CD14-positive monocyte (primary cell): ENCODE results near the gene MRPL49. TPM values are rescaled to one million over a fixed set of nuclear protein-coding genes. Genes with fewer than 3 reads are reported as not detected.

Experiments
- DNase-seq, 3 donors: peaks; one replicate each; pipeline ENCODE4 v3.0.0-alpha.2; 2011 to 2022
- H2AFZ ChIP-seq: 2 replicates; pipeline ENCODE4 v1.6.0; 2012; ENCODE audit warnings: mild to moderate bottlenecking, low read depth, low read length, inconsistent platforms; ENCODE audit not compliant: insufficient read depth, poor library complexity, severe bottlenecking
- H3K27ac ChIP-seq, 2 donors: 1 replicate in 1 of 2; 2 replicates in 1 of 2; pipeline ENCODE4 v1.5.1; 2012 to 2013; ENCODE audit warnings: low read length in 2 of 2, control low read depth in 1 of 2, inconsistent platforms in 1 of 2, low read depth in 1 of 2, mild to moderate bottlenecking in 1 of 2
- H3K27me3 ChIP-seq, 2 donors: one replicate each; pipeline versions ENCODE4 v1.6.0 to v1.6.1; 2011 to 2013; ENCODE audit warnings: low read length in 2 of 2; ENCODE audit not compliant: control insufficient read depth in 2 of 2, insufficient read depth in 2 of 2
- H3K36me3 ChIP-seq, 2 donors: replicated peaks in 1 of 2; 1 replicate in 1 of 2; 2 replicates in 1 of 2; pipeline versions ENCODE4 v1.5.1 to v1.6.1; 2012 to 2013; ENCODE audit warnings: low read length in 2 of 2, control low read depth in 1 of 2, inconsistent platforms in 1 of 2, mild to moderate bottlenecking in 1 of 2; ENCODE audit not compliant: insufficient read depth in 2 of 2, control insufficient read depth in 1 of 2
- H3K4me1 ChIP-seq, 2 donors: 1 replicate in 1 of 2; 2 replicates in 1 of 2; pipeline versions ENCODE4 v1.5.1 to v1.6.1; 2012 to 2013; ENCODE audit warnings: low read length in 2 of 2, control low read depth in 1 of 2, inconsistent platforms in 1 of 2, mild to moderate bottlenecking in 1 of 2, moderate library complexity in 1 of 2; ENCODE audit not compliant: insufficient read depth in 2 of 2, control insufficient read depth in 1 of 2
- H3K4me2 ChIP-seq: replicated peaks from 2 replicates; pipeline ENCODE3; 2012; ENCODE audit warnings: low read length, moderate library complexity, mild to moderate bottlenecking; ENCODE audit not compliant: poor library complexity, severe bottlenecking; ENCODE audit errors: extremely low read depth
- H3K4me3 ChIP-seq, 3 experiments: fragments of 200-600 bp in 1 of 3; sonication (generic) in 1 of 3; replicated peaks in 1 of 3; 1 replicate in 2 of 3; 2 replicates in 1 of 3; pipeline ENCODE4 v1.5.1; 2011 to 2013; ENCODE audit warnings: low read length in 3 of 3, mild to moderate bottlenecking in 3 of 3, control low read depth in 2 of 3, low read depth in 2 of 3, inconsistent platforms in 1 of 3, moderate library complexity in 1 of 3
- H3K79me2 ChIP-seq: 2 replicates; pipeline ENCODE4 v1.6.0; 2012; ENCODE audit warnings: mild to moderate bottlenecking, control low read depth, inconsistent platforms, low read length, moderate library complexity; ENCODE audit not compliant: insufficient read depth
- H3K9ac ChIP-seq: 2 replicates; pipeline ENCODE4 v1.6.0; 2017; ENCODE audit warnings: low read length, mild to moderate bottlenecking; ENCODE audit not compliant: insufficient read depth, poor library complexity, severe bottlenecking
- H3K9me3 ChIP-seq, 2 donors: replicated peaks in 1 of 2; 1 replicate in 1 of 2; 2 replicates in 1 of 2; pipeline versions ENCODE4 v1.5.1 to v1.6.1; 2012 to 2013; ENCODE audit warnings: low read length in 2 of 2, control low read depth in 1 of 2; ENCODE audit not compliant: control insufficient read depth in 1 of 2, insufficient read depth in 1 of 2
- H4K20me1 ChIP-seq: 2 replicates; pipeline ENCODE4 v1.6.0; 2012; ENCODE audit warnings: mild to moderate bottlenecking, low read length, control low read depth, moderate library complexity; ENCODE audit not compliant: insufficient read depth
- H3K27ac Mint-ChIP-seq, 7 donors: one replicate each; pipeline ENCODE4 v1.8.0; 2020; ENCODE audit warnings: mild to moderate bottlenecking in 7 of 7, mixed read lengths in 7 of 7, moderate library complexity in 6 of 7, inconsistent platforms in 2 of 7
- H3K27me3 Mint-ChIP-seq, 3 donors: one replicate each; pipeline ENCODE4 v1.8.0; 2021 to 2022; ENCODE audit warnings: low read depth in 3 of 3, mild to moderate bottlenecking in 3 of 3, mixed read lengths in 3 of 3, moderate library complexity in 3 of 3, inconsistent platforms in 1 of 3
- H3K36me3 Mint-ChIP-seq, 2 donors: one replicate each; pipeline ENCODE4 v1.8.0; 2020; ENCODE audit warnings: mixed read lengths in 2 of 2, inconsistent platforms in 1 of 2, mild to moderate bottlenecking in 1 of 2
- H3K4me1 Mint-ChIP-seq: one replicate; pipeline ENCODE4 v1.8.0; 2020; ENCODE audit warnings: mild to moderate bottlenecking, mixed read lengths
- H3K4me3 Mint-ChIP-seq, 2 donors: one replicate each; pipeline ENCODE4 v1.8.0; 2020; ENCODE audit warnings: mild to moderate bottlenecking in 2 of 2, mixed read lengths in 2 of 2, moderate library complexity in 1 of 2
- H3K9me3 Mint-ChIP-seq, 7 donors: one replicate each; pipeline ENCODE4 v1.8.0; 2020 to 2022; ENCODE audit warnings: mixed read lengths in 7 of 7, mild to moderate bottlenecking in 6 of 7, moderate library complexity in 6 of 7, inconsistent platforms in 2 of 7
- WGBS: methylation state at CpG from one replicate; pipeline ENCODE4 v1.1.5; 2013; ENCODE audit warnings: missing lambda C conversion rate; ENCODE audit not compliant: insufficient coverage; 5-methylcytosine and 5-hydroxymethylcytosine counted together
- intact Hi-C, 2 donors: fragments of 100-400 bp; cut with micrococcal nuclease; formaldehyde crosslinking; loops; one replicate each; pipeline versions ENCODE4 v1.15.0 to v1.15.1; 2023
- polyA plus RNA-seq, 3 donors: library from polyadenylated mRNA; depleted of rRNA in 1 of 3; unstranded in 2 of 3; stranded (reverse) in 1 of 3; fragments of 300-500 nt in 2 of 3; fragments of >200 nt in 1 of 3; fragmentation: Illumina TruSeq in 2 of 3; gene quantifications; 1 replicate in 2 of 3; 2 replicates in 1 of 3; pipeline ENCODE4 v1.2.3, GENCODE V29; 2012 to 2021
- TF ChIP-seq, protein P1 (sequence below): fragments of 200-600 bp; IDR thresholded peaks from one replicate; pipeline ENCODE4 v1.8.0; 2022; ENCODE audit warnings: antibody characterized with exemption, mild to moderate bottlenecking

The MRPL49 gene
- polyA plus RNA-seq, 3 donors = 19.8 to 33.9 (median 32.7) TPM

- no peak overlapping the region for H2AFZ ChIP-seq
- H3K4me2 ChIP-seq = peak overlapping the region; percentile 89
- intact Hi-C loops = loop anchor here in 1 of 2 donors (5.0 kb wide), 1 partner anchor 204 kb away; the partner anchor contains the start of gene ATG2A
- peaks cover 70% of the 10 kb centered on the region for H3K79me2 ChIP-seq
- H3K36me3 ChIP-seq = peaks cover 43 to 49% of the 10 kb centered on the region in 2 donors
- H3K27me3 ChIP-seq = no peaks in the 10 kb centered on the region
- Mint-ChIP-seq H3K27ac (peak overlapping the region; percentile 99 to 100 (median 99)), H3K36me3 (peaks cover 51 to 60% of the 10 kb centered on the region in 2 donors), H3K27me3 (no peaks in the 10 kb centered on the region), H3K9me3 (no peaks in the 10 kb centered on the region), H3K4me1 (peaks cover 27% of the 10 kb centered on the region), H3K4me3 (peak overlapping the region; percentile 96 to 98)
- WGBS = no CpG with 5 or more reads among the region's 3 CpGs
- peaks cover 16% of the 10 kb centered on the region for H4K20me1 ChIP-seq
- H3K9ac ChIP-seq = peak overlapping the region; percentile 98
- peaks cover 28 to 46% of the 10 kb centered on the region in 2 donors for H3K4me1 ChIP-seq
- TF ChIP-seq, protein P1, sequence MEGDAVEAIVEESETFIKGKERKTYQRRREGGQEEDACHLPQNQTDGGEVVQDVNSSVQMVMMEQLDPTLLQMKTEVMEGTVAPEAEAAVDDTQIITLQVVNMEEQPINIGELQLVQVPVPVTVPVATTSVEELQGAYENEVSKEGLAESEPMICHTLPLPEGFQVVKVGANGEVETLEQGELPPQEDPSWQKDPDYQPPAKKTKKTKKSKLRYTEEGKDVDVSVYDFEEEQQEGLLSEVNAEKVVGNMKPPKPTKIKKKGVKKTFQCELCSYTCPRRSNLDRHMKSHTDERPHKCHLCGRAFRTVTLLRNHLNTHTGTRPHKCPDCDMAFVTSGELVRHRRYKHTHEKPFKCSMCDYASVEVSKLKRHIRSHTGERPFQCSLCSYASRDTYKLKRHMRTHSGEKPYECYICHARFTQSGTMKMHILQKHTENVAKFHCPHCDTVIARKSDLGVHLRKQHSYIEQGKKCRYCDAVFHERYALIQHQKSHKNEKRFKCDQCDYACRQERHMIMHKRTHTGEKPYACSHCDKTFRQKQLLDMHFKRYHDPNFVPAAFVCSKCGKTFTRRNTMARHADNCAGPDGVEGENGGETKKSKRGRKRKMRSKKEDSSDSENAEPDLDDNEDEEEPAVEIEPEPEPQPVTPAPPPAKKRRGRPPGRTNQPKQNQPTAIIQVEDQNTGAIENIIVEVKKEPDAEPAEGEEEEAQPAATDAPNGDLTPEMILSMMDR = no peak
- peak overlapping the region; percentile 87 to 99 for H3K27ac ChIP-seq
- DNase-seq = no peak
- H3K9me3 ChIP-seq = no peaks in the 10 kb centered on the region
- H3K4me3 ChIP-seq = peak overlapping the region; percentile 72 to 93 (median 91)
Observed at GRCh38 chr11:65120831-65121230, 1.3 kb upstream of the MRPL49 start.

DNA sequence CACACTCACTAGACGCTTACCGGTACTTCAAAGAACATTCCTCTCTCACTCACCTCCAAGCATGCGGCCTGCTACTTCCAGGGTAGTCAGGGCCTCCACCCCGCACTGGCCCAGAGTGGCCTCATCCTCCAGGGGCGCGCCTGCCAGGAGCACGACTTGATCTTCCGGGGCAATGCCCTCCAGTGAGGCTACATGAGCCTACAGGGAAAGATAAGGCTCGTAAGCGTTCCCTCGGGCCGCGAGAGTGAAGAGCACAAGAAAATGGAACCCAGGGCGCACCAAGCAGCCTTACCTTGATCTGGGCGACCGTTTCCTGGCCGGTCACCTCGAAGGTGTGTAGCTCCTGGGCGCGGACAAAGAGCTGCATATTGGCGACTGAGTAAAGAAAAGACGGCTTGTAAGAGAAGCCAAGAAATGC is 665 bp upstream of the MRPL49 start:
- Mint-ChIP-seq H3K4me1 (peaks cover 21% of the 10 kb centered on the region), H3K9me3 (no peaks in the 10 kb centered on the region), H3K36me3 (peaks cover 54 to 63% of the 10 kb centered on the region in 2 donors), H3K27me3 (no peaks in the 10 kb centered on the region), H3K27ac (peak overlapping the region; percentile 99 to 100 (median 99)), H3K4me3 (peak overlapping the region; percentile 96 to 98)
- Histone ChIP-seq H3K9ac (peak overlapping the region; percentile 98), H3K36me3 (peaks cover 47 to 56% of the 10 kb centered on the region in 2 donors), H3K9me3 (no peaks in the 10 kb centered on the region), H3K27me3 (no peaks in the 10 kb centered on the region), H3K4me3 (peak overlapping the region; percentile 72 to 93 (median 91)), H4K20me1 (peaks cover 12% of the 10 kb centered on the region), H3K4me2 (peak overlapping the region; percentile 89), H2AFZ (peak overlapping the region; percentile 92), H3K27ac (peak overlapping the region; percentile 87 to 99), H3K79me2 (peaks cover 64% of the 10 kb centered on the region), H3K4me1 (peaks cover 24 to 40% of the 10 kb centered on the region in 2 donors)
- under 1% methylated on average over 22 of the region's 22 CpGs for WGBS
- intact Hi-C loops = loop anchor here in 1 of 2 donors (5.0 kb wide), 1 partner anchor 204 kb away; the partner anchor contains the start of gene ATG2A
- TF ChIP-seq, protein P1 = no peak
- peak in 2 of 3 donors; percentile 38 to 43 for DNase-seq
